Esophagus squamous epithelium (tissue), 4 donors: ENCODE measurements around the gene KRTAP5-6.

Experiments used
- CTCF ChIP-seq, 6 experiments: fragments of 450-650 bp in 4 of 6; fragments of 200-600 bp in 2 of 6; sonication (generic) in 2 of 6; IDR thresholded peaks; one replicate each; pipeline ENCODE4 v1.5.1; 2016 to 2019; ENCODE audit warnings: antibody characterized with exemption in 6 of 6, mild to moderate bottlenecking in 4 of 6, moderate library complexity in 4 of 6
- POLR2A ChIP-seq, 4 donors: fragments of 450-650 bp; IDR thresholded peaks; one replicate each; pipeline ENCODE4 v1.6.1; 2017; ENCODE audit warnings: antibody characterized with exemption in 4 of 4, mild to moderate bottlenecking in 4 of 4, moderate library complexity in 3 of 4

- no peak for TF ChIP-seq POLR2A (IDR thresholded peaks at IDR 0.05)
- TF ChIP-seq CTCF (IDR thresholded peaks at IDR 0.05) = peak in 1 of 6 experiments; percentile 8
Measured at GRCh38 chr11:1655168-1656060, 41.6 kb upstream of the KRTAP5-6 start.
